ENCODE results near the gene PTDSS2. TPM values are rescaled to one million over a fixed set of nuclear protein-coding genes. Genes with fewer than 3 reads are reported as not detected.

PTDSS2 gene
- total RNA-seq, 6 experiments from 2014 or later = 8.4 to 21.9 (median 11.4) TPM

GRCh38 chr11:454043-454442 lies 4.0 kb downstream of the PTDSS2 start:
- Histone ChIP-seq H3K27me3 (no peaks in the 10 kb centered on the region), H3K4me3 (no peak overlapping the region), H3K36me3 (peaks cover 0 to 4% (median 0%) of the 10 kb centered on the region in 4 donors), H3K9me3 (no peaks in the 10 kb centered on the region), H3K27ac (no peak overlapping the region), H3K4me1 (peaks cover 0 to 16% (median 7%) of the 10 kb centered on the region in 4 donors)
- WGBS (ENCODE audit: insufficient coverage, low coverage, low lambda C conversion rate, missing lambda C conversion rate) = 81% methylated on average over 3 of the region's 9 CpGs
- intact Hi-C loops (cut with DNase I) = loop anchor here in 1 of 2 donors (10.0 kb wide), 1 partner anchor 49 kb away; no protein-coding TSS in a partner anchor
- no peak for TF ChIP-seq POLR2A (IDR thresholded peaks at IDR 0.05)
- TF ChIP-seq, protein P1, sequence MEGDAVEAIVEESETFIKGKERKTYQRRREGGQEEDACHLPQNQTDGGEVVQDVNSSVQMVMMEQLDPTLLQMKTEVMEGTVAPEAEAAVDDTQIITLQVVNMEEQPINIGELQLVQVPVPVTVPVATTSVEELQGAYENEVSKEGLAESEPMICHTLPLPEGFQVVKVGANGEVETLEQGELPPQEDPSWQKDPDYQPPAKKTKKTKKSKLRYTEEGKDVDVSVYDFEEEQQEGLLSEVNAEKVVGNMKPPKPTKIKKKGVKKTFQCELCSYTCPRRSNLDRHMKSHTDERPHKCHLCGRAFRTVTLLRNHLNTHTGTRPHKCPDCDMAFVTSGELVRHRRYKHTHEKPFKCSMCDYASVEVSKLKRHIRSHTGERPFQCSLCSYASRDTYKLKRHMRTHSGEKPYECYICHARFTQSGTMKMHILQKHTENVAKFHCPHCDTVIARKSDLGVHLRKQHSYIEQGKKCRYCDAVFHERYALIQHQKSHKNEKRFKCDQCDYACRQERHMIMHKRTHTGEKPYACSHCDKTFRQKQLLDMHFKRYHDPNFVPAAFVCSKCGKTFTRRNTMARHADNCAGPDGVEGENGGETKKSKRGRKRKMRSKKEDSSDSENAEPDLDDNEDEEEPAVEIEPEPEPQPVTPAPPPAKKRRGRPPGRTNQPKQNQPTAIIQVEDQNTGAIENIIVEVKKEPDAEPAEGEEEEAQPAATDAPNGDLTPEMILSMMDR (IDR thresholded peaks at IDR 0.05) = no peak
- no peak for ATAC-seq
- no peak for DNase-seq

DNA sequence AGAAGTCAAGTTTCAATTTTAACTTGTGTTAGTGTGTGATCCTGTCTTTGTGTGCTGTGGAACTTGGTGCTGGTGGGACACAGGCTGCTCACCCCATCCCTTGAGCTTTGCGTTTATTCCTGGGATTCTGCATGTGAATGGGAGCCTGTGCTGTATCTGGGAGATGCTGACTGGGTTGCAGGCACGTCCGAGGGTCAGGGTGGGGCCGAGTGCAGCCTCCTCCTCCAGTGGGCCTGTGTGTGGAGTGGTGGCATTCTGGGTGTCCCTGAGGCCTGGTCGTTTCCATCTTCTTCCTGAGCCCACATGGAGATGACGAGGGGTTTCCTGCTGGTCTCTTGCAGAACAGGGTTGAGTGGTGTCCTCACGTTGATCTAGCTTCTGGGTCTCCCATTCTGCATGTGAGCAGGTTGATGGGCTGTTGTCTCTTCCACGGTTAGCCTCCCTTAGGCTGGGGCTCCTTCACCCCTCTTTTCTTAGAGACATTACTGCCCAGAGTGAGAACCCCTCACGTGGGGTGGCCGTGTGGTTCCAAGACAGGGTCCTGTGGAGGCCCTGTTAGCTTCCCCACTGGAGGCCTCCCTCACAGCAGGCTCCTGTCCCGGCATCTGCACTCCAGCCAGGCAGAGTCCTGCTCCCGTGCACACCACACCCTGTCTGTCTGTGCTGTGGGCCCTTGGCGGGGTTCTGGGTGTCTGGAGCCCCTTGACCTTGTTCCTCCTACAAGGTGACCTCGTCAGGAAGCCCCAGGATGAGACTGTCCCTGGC lies 4.9 kb downstream of the PTDSS2 start:
- Histone ChIP-seq H3K27me3 (no peaks in the 10 kb centered on the region), H3K4me1 (peaks cover 0 to 7% (median 2%) of the 10 kb centered on the region in 4 donors), H3K27ac (no peak overlapping the region), H3K9me3 (no peaks in the 10 kb centered on the region), H3K4me3 (no peak overlapping the region), H3K36me3 (peaks cover 0 to 4% (median 0%) of the 10 kb centered on the region in 4 donors)
- WGBS (ENCODE audit: insufficient coverage, low coverage, low lambda C conversion rate, missing lambda C conversion rate) = 50% methylated on average over 1 of the region's 14 CpGs
- DNase-seq (no peak), ATAC-seq (no peak)
- TF ChIP-seq POLR2A (IDR thresholded peaks at IDR 0.05) = no peak
- TF ChIP-seq, protein P1 (IDR thresholded peaks at IDR 0.05) = no peak
- intact Hi-C loops (cut with DNase I) = loop anchor here in 1 of 2 donors (10.0 kb wide), 1 partner anchor 50 kb away; no protein-coding TSS in a partner anchor

DNA sequence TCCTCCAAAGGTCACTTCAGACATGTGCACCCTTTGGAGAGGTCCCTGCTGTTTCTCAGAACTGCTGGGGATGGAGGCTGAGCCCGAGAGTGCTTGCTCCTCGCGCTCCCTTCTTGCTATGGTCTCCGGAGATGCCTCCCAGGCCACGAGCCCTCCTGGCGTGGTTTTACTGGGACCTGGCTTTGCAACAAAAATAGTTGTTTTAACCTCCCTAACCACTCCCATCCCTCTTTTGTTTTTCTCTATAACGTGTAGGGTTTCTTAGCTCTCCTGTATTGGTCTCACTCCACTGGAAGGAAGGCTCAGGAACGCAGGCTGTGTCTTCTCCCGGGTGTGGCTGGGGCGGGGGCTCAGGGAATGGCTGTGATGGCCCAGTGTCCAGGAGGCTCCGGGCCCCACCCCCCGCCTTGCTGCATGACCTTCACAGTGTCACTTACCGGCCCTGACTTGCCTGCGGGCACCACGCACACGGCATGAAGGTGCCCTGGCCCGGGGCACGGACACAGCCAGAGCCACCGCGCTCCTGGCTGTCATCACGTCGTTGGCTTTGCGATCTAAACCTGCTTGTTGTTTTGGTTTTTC lies 5.6 kb downstream of the PTDSS2 start:
- ATAC-seq = no peak
- Histone ChIP-seq H3K4me1 (peaks cover 0 to 7% (median 2%) of the 10 kb centered on the region in 4 donors), H3K36me3 (peaks cover 0 to 4% (median 1%) of the 10 kb centered on the region in 4 donors), H3K9me3 (no peaks in the 10 kb centered on the region), H3K4me3 (no peak overlapping the region), H3K27me3 (no peaks in the 10 kb centered on the region), H3K27ac (no peak overlapping the region)
- WGBS (ENCODE audit: insufficient coverage, low coverage, low lambda C conversion rate, missing lambda C conversion rate) = 91% methylated on average over 6 of the region's 23 CpGs
- TF ChIP-seq POLR2A (IDR thresholded peaks at IDR 0.05) = no peak
- TF ChIP-seq, protein P1 (IDR thresholded peaks at IDR 0.05) = no peak
- DNase-seq = no peak
- intact Hi-C loops (cut with DNase I) = loop anchor here in 1 of 2 donors (10.0 kb wide), 1 partner anchor 51 kb away; no protein-coding TSS in a partner anchor

DNA sequence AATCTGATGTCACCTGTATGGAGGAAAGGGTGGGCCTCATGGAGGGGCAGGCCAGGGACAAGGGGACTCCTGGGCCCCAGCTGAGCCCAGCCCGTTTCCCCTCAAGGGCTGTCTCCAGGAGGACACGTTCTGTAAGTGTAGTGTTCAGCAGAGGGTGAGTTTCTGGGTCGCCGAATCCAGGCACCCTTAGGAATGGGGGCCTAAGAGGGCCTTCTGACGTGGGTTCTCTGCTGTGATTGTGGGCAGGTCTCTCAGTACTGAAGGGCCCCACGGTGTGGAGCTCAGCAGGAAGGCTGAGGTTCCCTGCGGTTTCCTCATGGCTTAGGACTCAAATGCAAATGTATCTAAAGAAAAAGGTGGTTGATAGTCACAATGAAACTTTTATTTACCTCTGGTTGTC lies 6.5 kb downstream of the PTDSS2 start:
- WGBS (ENCODE audit: insufficient coverage, low coverage, low lambda C conversion rate, missing lambda C conversion rate) = 70% methylated on average over 4 of the region's 7 CpGs
- Histone ChIP-seq H3K4me3 (no peak overlapping the region), H3K9me3 (no peaks in the 10 kb centered on the region), H3K36me3 (peaks cover 0 to 9% (median 2%) of the 10 kb centered on the region in 4 donors), H3K27me3 (no peaks in the 10 kb centered on the region), H3K27ac (no peak overlapping the region), H3K4me1 (peaks cover 0 to 2% (median 0%) of the 10 kb centered on the region in 4 donors)
- ATAC-seq (no peak), DNase-seq (no peak)
- no peak for TF ChIP-seq POLR2A (IDR thresholded peaks at IDR 0.05)
- TF ChIP-seq, protein P1 (IDR thresholded peaks at IDR 0.05) = no peak
- intact Hi-C loops (cut with DNase I) = loop anchor here in 1 of 2 donors (10.0 kb wide), 1 partner anchor 52 kb away; no protein-coding TSS in a partner anchor

Data from right lobe of liver (tissue), 6 donors.